B cell (primary cell): ENCODE results near the gene ZNF346. TPM values are rescaled to one million over a fixed set of nuclear protein-coding genes. Genes with fewer than 3 reads are reported as not detected.

ENCODE experiments used
- ATAC-seq: fragments of 200-7000 bp; cut with Tn5 transposase; one replicate; pipeline ENCODE4 v1.10.0; 2021; ENCODE audit warnings: low read depth, mild to moderate bottlenecking, moderate number of reproducible peaks, moderate library complexity
- CTCF ChIA-PET: fragments of 350-600 bp; sonication (Branson Sonifier 250); formaldehyde crosslinking; loops from one replicate; lab custom pipeline; 2021; ENCODE audit warnings: antibody characterized with exemption, inconsistent platforms; lab: Charles Lee
- POLR2A ChIA-PET: fragments of 350-600 bp; sonication (Branson Sonifier 250); formaldehyde crosslinking; loops from one replicate; lab custom pipeline; 2021; ENCODE audit warnings: antibody characterized with exemption; lab: Charles Lee
- DNase-seq: peaks from one replicate; pipeline ENCODE4 v3.0.0; 2013
- H2AFZ ChIP-seq: 2 replicates; pipeline ENCODE4 v1.6.1; 2012; ENCODE audit warnings: mild to moderate bottlenecking, low read depth, low read length; ENCODE audit not compliant: insufficient read depth, poor library complexity, severe bottlenecking
- H3K27ac ChIP-seq, 2 donors: 1 replicate in 1 of 2; 2 replicates in 1 of 2; pipeline ENCODE4 v1.5.1; 2012 to 2013; ENCODE audit warnings: low read length in 2 of 2, mild to moderate bottlenecking in 2 of 2, moderate library complexity in 1 of 2
- H3K27me3 ChIP-seq, 4 experiments: fragments of 200-600 bp in 1 of 4; sonication (generic) in 1 of 4; replicated peaks in 1 of 4; 1 replicate in 2 of 4; 2 replicates in 2 of 4; pipeline versions ENCODE4 v1.6.1 to v1.7.0; 2013 to 2016; ENCODE audit warnings: low read length in 3 of 4, mild to moderate bottlenecking in 2 of 4, mixed read lengths in 1 of 4, moderate library complexity in 1 of 4; ENCODE audit not compliant: insufficient read depth in 4 of 4, control insufficient read depth in 3 of 4; ENCODE audit errors: control extremely low read depth in 1 of 4
- H3K36me3 ChIP-seq, 2 experiments: replicated peaks in 1 of 2; 1 replicate in 1 of 2; 2 replicates in 1 of 2; pipeline versions ENCODE4 v1.6.1 to v1.7.1; 2013; ENCODE audit warnings: low read length in 1 of 2; ENCODE audit not compliant: insufficient read depth in 2 of 2, control insufficient read depth in 1 of 2; ENCODE audit errors: control extremely low read depth in 1 of 2, extremely low read depth in 1 of 2
- H3K4me1 ChIP-seq, 2 donors: fragments of 200-600 bp in 1 of 2; sonication (generic) in 1 of 2; 1 replicate in 1 of 2; 2 replicates in 1 of 2; pipeline versions ENCODE4 v1.5.1 to v1.6.1; 2013 to 2017; ENCODE audit warnings: low read length in 2 of 2; ENCODE audit not compliant: control insufficient read depth in 2 of 2, insufficient read depth in 2 of 2
- H3K4me2 ChIP-seq: replicated peaks from 2 replicates; pipeline ENCODE3; 2012; ENCODE audit warnings: mild to moderate bottlenecking, low read depth, low read length; ENCODE audit not compliant: poor library complexity, severe bottlenecking
- H3K4me3 ChIP-seq, 5 experiments: fragments of 200-600 bp in 1 of 5; sonication (generic) in 1 of 5; 1 replicate in 3 of 5; 2 replicates in 2 of 5; pipeline versions ENCODE4 v1.5.1 to v1.7.0; 2011 to 2016; ENCODE audit warnings: low read length in 4 of 5, mild to moderate bottlenecking in 4 of 5, low read depth in 2 of 5, control low read depth in 1 of 5, moderate library complexity in 1 of 5; ENCODE audit not compliant: insufficient read depth in 1 of 5; ENCODE audit errors: control extremely low read depth in 1 of 5, extremely low read depth in 1 of 5
- H3K79me2 ChIP-seq: fragments of 200-600 bp; sonication (generic); one replicate; pipeline ENCODE4 v1.6.0; 2016; ENCODE audit warnings: low read length; ENCODE audit not compliant: control insufficient read depth, insufficient read depth
- H3K9ac ChIP-seq: fragments of 200-600 bp; sonication (generic); 2 replicates; pipeline ENCODE4 v1.6.1; 2017; ENCODE audit warnings: mild to moderate bottlenecking, low read length, moderate library complexity
- H3K9me3 ChIP-seq, 3 donors: one replicate each; pipeline versions ENCODE4 v1.6.1 to v1.7.1; 2013; ENCODE audit warnings: low read length in 2 of 3; ENCODE audit not compliant: control insufficient read depth in 2 of 3, insufficient read depth in 1 of 3; ENCODE audit errors: control extremely low read depth in 1 of 3
- H4K20me1 ChIP-seq: 2 replicates; pipeline ENCODE4 v1.6.0; 2012; ENCODE audit warnings: mild to moderate bottlenecking, low read length; ENCODE audit not compliant: insufficient read depth, control insufficient read depth, poor library complexity, severe bottlenecking
- H3K27ac Mint-ChIP-seq: one replicate; pipeline ENCODE4 v1.8.0; 2021; ENCODE audit warnings: mixed read lengths
- H3K27me3 Mint-ChIP-seq: one replicate; pipeline ENCODE4 v1.8.0; 2021; ENCODE audit warnings: mixed read lengths
- H3K4me1 Mint-ChIP-seq: one replicate; pipeline ENCODE4 v1.8.0; 2021; ENCODE audit warnings: mixed read lengths
- H3K4me3 Mint-ChIP-seq: one replicate; pipeline ENCODE4 v1.8.0; 2021; ENCODE audit warnings: mixed read lengths
- H3K9me3 Mint-ChIP-seq: one replicate; pipeline ENCODE4 v1.8.0; 2022; ENCODE audit warnings: mixed read lengths; ENCODE audit not compliant: insufficient read depth
- CTCF ChIP-seq: fragments of 200-600 bp; IDR thresholded peaks from one replicate; pipeline ENCODE4 v1.8.0; 2022; ENCODE audit warnings: antibody characterized with exemption, mild to moderate bottlenecking
- EZH2 ChIP-seq: IDR thresholded peaks from 2 replicates; pipeline ENCODE4 v1.6.1; 2012; ENCODE audit warnings: borderline replicate concordance, low read depth, mild to moderate bottlenecking, moderate library complexity, low read length; ENCODE audit not compliant: insufficient read depth, poor library complexity, severe bottlenecking
- WGBS: methylation state at CpG from one replicate; pipeline ENCODE4 v1.1.5; 2013; ENCODE audit warnings: missing lambda C conversion rate; ENCODE audit not compliant: insufficient coverage; 5-methylcytosine and 5-hydroxymethylcytosine counted together
- intact Hi-C: fragments of 100-400 bp; cut with micrococcal nuclease; formaldehyde crosslinking; loops from one replicate; pipeline ENCODE4 v1.10.0; 2022
- polyA plus RNA-seq: library from polyadenylated mRNA; depleted of rRNA; stranded (reverse); fragments of >200 nt; gene quantifications from 2 replicates; pipeline ENCODE4 v1.2.3, GENCODE V29; 2012
- total RNA-seq, 2 donors: library from RNA; stranded (reverse); fragments of 120-200 nt in 1 of 2; gene quantifications; 1 replicate in 1 of 2; 2 replicates in 1 of 2; pipeline versions ENCODE4 v1.2.3 to v1.2.4, GENCODE V29; 2013 to 2022

ZNF346 gene
- total and polyA plus RNA-seq, 2 donors (not counting 1 experiment from before 2014, with no cell fraction given) = 20.2 to 38.4 TPM

- Histone ChIP-seq H3K4me3 (no peak overlapping the region), H3K4me1 (no peaks in the 10 kb centered on the region), H3K27ac (no peak overlapping the region), H3K9me3 (no peaks in the 10 kb centered on the region), H3K27me3 (peaks cover 0 to 7% (median 1%) of the 10 kb centered on the region in 4 experiments), H4K20me1 (no peaks in the 10 kb centered on the region), H3K36me3 (no peaks in the 10 kb centered on the region), H3K9ac (no peak overlapping the region), H3K4me2 (no peak overlapping the region), H3K79me2 (no peaks in the 10 kb centered on the region), H2AFZ (no peak overlapping the region)
- Mint-ChIP-seq H3K27ac (no peak overlapping the region), H3K9me3 (no peaks in the 10 kb centered on the region), H3K4me1 (no peaks in the 10 kb centered on the region), H3K27me3 (peaks cover 4% of the 10 kb centered on the region), H3K4me3 (no peak overlapping the region)
- WGBS = 89% methylated on average over 7 of the region's 9 CpGs
- intact Hi-C loops = no loop called here
- TF ChIP-seq CTCF (no peak), EZH2 (no peak)
- no peak for DNase-seq
- POLR2A ChIA-PET = no interaction called here
- ATAC-seq = no peak
- CTCF ChIA-PET = interaction anchor here (0.9 kb wide), 1 partner anchor 12 kb away, joined by 4 read pairs; no protein-coding TSS in a partner anchor
Measured at GRCh38 chr5:177079606-177080005, 57.1 kb downstream of the ZNF346 start.

- Histone ChIP-seq H3K36me3 (no peaks in the 10 kb centered on the region), H3K9ac (no peak overlapping the region), H3K4me2 (no peak overlapping the region), H3K9me3 (no peaks in the 10 kb centered on the region), H3K4me1 (peaks cover 0 to 5% of the 10 kb centered on the region in 2 donors), H3K79me2 (no peaks in the 10 kb centered on the region), H3K27me3 (peaks cover 0 to 7% (median 1%) of the 10 kb centered on the region in 4 experiments), H3K27ac (no peak overlapping the region), H3K4me3 (no peak overlapping the region), H4K20me1 (no peaks in the 10 kb centered on the region), H2AFZ (no peak overlapping the region)
- Mint-ChIP-seq H3K4me1 (peaks cover 4% of the 10 kb centered on the region), H3K27me3 (peaks cover 4% of the 10 kb centered on the region), H3K4me3 (no peak overlapping the region), H3K27ac (no peak overlapping the region), H3K9me3 (no peaks in the 10 kb centered on the region)
- TF ChIP-seq CTCF (no peak), EZH2 (no peak)
- DNase-seq (no peak), ATAC-seq (no peak)
- ChIA-PET POLR2A (no interaction called here), CTCF (interaction anchor here (1.4 kb wide), 1 partner anchor 9 kb away, joined by 5 read pairs; no protein-coding TSS in a partner anchor)
- intact Hi-C loops = no loop called here
- WGBS = 88% methylated on average over 4 of the region's 5 CpGs
Measured at GRCh38 chr5:177080265-177080664, 57.8 kb downstream of the ZNF346 start.
